GM19238 (cell line): Measurements from ENCODE around the gene FA2H.

Experiments used
- DNase-seq: peaks from one replicate; pipeline ENCODE4 v3.0.0; 2011; ENCODE audit warnings: low spot score; ENCODE audit not compliant: insufficient read length

Gene FA2H

DNA sequence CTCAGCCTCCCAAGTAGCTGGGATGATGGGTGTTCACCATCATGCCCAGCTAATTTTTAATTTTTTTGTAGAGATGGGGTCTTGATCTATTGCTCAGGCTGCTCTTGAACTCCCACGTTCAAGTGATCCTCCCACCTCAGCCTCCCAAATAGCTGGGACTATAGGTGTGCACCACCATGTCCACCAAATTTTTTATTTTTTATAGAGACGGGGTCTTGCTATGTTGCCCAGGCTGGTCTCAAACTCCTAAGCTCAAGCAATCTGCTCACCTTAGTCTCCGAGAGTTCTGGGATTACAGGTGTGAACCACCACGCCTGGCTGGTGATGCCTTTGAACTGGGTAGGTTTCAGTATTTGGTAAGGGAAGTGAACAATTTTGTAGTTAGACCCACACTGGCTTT, 30.1 kb downstream of the FA2H start:
- DNase-seq: no peak

DNA sequence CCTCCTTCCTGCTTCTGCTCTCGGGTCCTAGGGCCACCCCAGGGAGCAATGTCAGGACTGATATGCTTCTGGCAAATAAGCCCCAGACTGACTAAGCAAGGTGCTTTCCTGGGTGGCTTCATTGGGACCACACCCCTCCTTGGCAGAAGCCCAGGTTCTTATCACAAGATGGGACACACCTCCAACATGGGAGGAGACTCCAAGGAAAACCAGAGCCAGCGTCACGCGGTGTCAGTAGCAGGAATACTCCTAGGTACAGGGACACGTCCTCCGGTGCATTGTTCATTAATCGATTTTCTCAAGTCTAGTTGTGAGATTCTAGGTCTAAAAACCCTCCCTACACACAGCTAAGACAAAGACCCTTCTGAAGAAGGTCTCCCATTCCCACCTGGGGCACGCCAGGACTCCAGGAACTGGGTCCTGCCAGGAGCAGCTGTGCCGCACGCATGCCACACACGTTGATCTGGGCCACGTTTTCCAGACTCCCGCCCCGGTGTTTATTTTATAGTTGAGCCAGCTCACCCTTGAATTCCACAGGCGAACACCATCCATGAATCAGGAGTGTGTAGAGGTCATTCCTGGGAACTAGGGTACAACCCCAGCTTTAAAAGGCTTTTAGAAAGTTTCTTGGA, 30.8 kb downstream of the FA2H start:
- no peak for DNase-seq

- no peak for DNase-seq
Observed at GRCh38 chr16:74743045-74743667, 31.5 kb downstream of the FA2H start.

- no peak for DNase-seq
Observed at GRCh38 chr16:74742051-74742481, 32.6 kb downstream of the FA2H start.

- no peak for DNase-seq
Observed at GRCh38 chr16:74740795-74741304, 33.8 kb downstream of the FA2H start.

DNA sequence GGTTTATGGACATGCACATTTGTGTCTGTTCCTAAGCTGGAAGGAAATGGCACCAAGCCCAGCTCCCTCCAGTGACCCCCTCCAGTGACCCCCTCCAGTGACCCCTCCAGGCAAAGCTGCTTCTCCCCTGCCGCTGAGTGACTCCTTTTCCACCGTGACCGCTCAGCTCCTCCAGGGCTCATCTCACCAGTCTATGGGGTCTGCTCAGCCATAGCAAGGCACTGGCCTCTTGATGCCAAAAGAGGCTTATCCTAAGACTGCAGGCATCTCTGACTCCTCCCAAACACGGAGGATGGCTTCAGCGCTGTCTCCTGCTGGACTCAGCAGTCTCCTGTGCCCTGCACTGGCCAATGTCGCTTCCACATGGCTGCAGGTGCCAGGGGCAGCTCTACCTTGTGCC, 35.3 kb downstream of the FA2H start:
- DNase-seq: no peak

DNA sequence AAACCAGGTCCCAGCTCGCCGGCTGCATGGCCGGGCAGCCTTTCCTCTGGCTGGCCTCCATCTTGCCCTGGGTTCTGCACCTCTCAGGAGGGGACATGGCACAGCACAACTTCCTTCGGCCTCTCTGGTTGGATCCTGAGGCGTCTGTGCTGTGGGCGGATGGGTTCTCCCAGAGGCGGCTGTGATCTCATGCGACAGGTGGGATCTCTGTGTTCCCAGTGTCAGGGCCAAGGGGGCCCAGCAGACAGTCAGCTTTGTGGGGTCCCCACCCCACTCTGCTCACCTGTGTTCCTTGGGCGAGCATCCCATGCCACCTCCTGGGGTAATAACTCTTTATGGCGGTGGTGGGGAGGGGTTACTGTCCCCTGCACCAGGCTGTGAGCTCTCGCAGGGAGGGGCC, 35.8 kb downstream of the FA2H start:
- no peak for DNase-seq

DNA sequence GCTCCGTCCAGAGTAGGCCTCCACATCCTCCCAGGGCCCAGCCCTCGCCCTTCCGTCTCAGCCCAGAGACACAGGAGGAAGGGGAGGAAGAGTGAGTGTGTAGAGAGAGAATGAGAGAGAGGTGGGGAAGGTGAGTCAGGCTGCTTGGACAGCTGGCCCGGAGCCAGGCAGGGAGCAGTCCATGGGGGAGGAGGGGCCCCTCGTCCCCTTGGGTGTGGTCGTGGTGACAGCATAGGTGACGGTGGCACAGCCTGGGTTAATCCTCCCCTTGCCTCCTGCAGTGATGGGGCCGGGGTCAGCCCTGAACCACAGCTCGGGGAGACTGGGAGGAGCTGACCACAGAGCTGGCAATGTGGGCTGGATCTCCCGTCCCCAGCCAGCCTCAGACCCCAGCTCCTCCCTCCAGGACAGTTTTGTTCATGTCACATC, 36.5 kb downstream of the FA2H start:
- DNase-seq: no peak

DNA sequence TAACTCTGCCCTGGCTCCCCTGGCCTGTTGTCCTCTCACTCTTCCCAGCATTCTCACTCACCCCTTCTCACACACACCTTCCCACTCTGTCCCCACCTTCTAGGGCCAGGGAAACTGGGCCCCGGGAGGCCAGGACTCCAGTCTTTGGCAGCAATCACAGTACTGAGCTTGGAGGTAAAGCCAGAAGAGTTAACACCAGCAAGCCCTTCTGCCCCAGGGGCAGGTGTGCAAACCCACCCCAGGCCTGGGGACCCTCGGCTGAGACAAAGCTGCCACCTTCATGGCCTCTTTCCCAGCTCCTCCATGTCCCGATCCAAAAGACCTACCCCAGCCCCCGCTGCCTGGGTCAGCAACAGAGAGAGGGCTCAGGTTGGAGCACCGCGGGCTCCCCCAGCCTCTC, 37.1 kb downstream of the FA2H start:
- DNase-seq: no peak

DNA sequence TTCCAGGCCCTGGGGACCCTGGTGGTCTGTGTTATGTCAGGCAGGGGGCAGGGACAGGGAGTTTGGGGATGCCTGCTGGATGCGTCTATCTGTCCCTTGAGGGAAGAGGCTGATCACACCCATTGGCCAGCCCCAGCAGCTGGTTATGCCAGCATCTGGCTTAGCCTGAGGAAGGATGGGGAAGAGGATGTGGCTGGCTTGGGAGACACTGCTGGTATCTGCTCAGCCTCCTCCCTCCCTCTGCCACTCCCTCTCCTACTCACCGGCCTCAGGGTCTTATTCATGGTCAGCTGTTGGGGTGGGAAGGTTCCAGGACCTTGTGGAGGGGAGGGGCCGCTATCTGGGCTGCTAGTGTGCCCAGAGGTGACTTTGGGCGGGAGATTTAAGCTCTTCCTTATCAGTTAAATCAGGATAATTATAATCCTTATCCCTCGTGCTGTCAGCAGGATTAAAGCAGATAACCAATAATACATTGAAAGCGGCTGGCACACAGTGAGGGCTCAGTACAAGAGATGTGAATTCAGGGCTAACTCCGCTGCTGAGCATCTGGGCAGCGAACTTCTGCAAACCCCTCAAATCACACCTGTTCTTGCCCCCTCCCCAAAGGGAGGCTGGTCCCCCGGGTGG, 38.0 kb downstream of the FA2H start:
- DNase-seq: no peak

- no peak for DNase-seq
Observed at GRCh38 chr16:74735554-74735953, 39.1 kb downstream of the FA2H start.

GRCh38 chr16:74735162-74735452, 39.5 kb downstream of the FA2H start:
- DNase-seq: no peak

DNA sequence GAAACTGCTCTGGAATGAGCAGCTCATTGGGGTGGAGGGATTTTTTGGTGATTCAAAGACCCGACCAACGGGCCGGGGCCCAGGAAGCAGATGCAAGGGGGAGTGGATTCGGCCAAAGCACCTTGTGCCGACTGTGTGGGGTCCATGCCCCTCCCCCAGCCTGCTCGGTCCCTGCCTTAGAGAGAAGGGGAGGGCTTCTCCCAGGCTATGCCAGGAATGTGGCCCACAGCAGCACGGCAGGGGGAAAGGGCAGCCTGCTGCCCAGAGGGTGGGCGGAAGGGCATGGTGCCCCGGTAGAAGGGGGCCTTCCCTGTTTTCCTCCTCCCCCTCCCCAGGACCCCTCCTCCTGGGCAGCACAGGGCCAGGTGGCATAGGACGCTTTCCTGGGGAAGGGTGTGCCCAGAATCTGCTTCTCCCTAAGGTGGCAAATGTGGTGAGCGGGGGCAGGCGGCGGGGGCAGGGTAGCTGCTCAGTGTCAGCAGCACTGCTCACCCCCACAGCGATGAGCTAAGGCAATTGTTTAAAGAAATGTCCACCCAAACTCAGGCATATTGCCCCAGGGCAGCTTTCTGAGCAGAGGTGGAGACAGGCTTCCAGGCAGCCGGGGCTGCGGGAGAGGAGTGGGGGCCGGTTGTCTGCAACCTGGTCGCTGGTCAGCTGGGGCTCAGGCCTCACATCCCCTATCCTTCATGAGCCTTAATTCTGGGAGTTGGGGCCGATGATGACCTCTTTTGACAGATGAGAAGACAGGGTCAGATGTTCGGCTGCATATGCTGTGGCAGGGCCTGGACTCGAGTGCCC, 40.1 kb downstream of the FA2H start:
- DNase-seq: no peak

- no peak for DNase-seq
Observed at GRCh38 chr16:74732707-74733350, 41.8 kb downstream of the FA2H start.

DNA sequence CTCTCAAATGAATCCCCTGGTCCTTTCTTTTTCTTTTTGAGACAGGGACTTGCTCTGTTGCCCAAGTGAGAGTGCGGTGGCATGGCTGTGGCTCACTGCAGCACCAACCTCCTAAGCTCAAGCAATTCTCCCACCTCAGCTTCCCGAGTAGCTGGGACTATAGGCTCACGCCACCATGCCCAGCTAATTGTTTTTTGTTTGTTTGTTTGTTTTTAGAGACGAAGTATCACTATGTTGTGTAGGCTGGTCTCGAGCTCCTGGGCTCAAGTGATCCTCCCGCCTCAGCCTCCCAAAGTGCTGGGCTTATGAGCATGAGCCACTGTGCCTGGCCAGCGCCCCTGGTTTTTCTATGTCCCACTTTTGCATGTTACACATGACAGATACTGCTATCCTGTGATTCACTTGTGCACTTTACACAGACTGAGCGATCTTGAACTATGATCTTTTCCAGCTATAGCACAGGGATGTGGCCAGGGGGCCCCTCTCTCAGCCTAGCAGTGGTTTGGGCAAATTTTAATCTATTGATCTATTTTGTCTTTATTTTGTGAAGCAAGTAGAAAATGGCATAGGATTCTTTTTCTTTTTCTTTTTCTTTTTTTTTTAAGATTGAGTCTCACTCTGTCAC, 42.7 kb downstream of the FA2H start:
- DNase-seq: no peak

DNA sequence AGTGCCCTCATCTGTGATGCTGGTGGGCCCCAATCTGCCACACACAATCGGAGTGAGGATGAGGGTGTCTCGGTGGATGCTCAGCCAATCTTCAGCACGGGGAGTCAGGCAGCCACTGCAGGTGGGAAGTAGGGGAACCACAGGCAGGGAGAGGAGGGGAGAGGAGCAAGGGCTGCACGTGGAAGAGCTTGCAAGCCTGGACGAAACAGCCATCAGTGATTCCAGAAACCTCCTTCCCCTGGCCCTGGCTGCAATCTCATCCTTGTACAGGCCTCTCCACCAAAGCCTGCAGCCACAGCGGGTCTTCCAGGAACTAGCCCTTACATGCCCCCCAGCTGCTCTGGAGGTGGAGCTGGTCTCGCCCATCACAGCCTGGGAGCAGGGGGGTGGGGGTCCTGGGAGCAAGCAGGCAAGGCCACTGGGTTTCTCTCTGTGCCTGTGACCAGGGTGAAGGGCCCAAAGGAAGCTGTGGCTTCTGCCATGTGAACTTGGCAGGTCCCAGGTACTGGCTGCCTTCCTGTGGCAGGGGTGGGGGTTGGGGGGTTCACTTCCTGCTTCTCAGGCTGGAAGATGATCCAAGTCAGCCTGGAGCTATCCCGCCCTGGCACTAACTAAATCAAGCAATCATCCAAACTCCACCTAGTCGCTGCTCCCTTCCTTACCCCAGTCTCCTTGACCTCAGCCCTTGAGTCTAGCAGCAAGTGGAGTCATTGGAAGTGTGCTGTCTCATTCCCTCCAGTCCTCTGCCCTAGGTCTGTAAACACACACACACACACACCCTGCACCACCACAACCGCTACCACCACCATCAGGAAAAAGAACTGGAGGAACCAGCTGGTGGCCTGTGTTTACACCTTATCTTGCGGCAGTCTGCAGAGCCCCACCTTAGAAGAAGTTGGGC, 44.6 kb downstream of the FA2H start:
- DNase-seq: no peak

DNA sequence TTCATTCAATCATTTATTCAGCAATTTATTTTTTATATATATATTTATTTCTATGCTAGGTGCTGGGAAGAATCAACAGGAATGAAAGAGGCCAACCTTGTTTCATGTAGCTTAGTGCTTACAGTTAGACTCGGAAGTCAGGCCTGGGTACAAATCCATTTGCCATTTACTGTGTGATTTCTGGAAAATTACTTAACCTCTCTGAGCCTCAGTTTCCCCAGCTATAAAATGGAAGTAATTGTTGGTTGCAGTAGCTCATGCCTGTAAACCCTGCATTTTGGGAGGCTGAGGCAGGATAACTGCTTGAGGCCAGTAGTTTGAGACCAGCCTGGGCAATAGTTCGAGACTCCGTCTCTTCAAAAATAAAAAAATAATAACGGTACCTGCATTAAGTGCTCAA, 46.7 kb downstream of the FA2H start:
- DNase-seq: no peak

GRCh38 chr16:74726716-74727115, 47.9 kb downstream of the FA2H start:
- DNase-seq: no peak

DNA sequence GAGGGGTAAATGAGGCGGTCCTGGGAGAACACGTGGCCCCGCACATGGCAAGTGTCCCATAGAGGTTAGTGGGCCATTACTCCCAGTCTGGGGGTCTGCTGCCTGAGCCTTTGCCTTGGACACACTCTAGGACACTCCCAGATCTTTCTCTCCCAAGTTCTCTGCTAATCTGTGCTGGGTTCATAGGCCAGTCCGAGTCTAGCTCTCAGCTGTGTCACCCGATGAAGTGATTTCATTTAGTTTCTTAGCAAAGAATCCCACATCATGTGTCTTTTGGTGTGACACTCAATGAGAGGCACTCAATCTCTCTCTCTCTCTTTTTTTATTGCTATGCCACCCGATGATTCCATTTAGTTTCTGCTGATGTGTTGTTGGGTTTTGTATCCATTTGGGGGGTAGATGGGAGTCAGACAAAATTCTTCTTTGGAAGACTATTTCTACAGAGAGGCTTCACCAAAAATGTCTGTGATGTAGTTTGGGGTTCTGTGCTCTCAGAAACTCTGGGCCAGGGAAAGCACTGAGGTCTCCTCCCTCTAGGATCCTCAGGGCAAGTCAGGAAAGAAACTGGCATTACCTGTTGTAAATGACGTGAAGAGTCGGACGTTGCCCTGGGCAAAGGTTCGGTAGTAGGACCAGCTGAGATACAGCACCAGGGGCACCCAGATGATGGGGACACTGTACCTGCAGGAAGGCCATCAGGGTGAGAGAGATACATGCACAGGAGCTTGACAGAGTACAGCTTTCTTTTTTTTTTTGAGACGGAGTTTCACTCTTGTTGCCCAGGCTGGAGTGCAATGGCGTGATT, 48.8 kb downstream of the FA2H start:
- DNase-seq: no peak
